ENCODE data around the gene RHEX.

- TF ChIP-seq CTCF (IDR thresholded peaks at IDR 0.05) (no peak), POLR2A (IDR thresholded peaks at IDR 0.05) (no peak)
These were observed 12.6 kb upstream of the RHEX start for GRCh38 chr1:206040328-206040727.

Data from heart left ventricle (tissue), 13 donors.